OCI-LY3 (cell line): ENCODE results near the gene KDM4B.

Source experiments
- EZH2phosphoT487 ChIP-seq: fragments of 200-600 bp; shearing (Covaris generic); IDR thresholded peaks from 2 replicates; pipeline ENCODE4 v1.6.1; 2018; ENCODE audit warnings: antibody characterized with exemption, mixed run types, low read depth
- TF ChIP-seq, protein P1 (sequence below): fragments of 200-600, 300-600 bp; sonication (generic); IDR thresholded peaks from 2 replicates; pipeline ENCODE4 v1.5.1; 2014; ENCODE audit warnings: antibody characterized with exemption, low read length, low read depth

GRCh38 chr19:5045029-5045428 lies 76.1 kb downstream of the KDM4B start:
- no peak for TF ChIP-seq EZH2phosphoT487
- TF ChIP-seq, protein P1, sequence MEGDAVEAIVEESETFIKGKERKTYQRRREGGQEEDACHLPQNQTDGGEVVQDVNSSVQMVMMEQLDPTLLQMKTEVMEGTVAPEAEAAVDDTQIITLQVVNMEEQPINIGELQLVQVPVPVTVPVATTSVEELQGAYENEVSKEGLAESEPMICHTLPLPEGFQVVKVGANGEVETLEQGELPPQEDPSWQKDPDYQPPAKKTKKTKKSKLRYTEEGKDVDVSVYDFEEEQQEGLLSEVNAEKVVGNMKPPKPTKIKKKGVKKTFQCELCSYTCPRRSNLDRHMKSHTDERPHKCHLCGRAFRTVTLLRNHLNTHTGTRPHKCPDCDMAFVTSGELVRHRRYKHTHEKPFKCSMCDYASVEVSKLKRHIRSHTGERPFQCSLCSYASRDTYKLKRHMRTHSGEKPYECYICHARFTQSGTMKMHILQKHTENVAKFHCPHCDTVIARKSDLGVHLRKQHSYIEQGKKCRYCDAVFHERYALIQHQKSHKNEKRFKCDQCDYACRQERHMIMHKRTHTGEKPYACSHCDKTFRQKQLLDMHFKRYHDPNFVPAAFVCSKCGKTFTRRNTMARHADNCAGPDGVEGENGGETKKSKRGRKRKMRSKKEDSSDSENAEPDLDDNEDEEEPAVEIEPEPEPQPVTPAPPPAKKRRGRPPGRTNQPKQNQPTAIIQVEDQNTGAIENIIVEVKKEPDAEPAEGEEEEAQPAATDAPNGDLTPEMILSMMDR = no peak
